Psoas muscle (tissue), 8 donors: ENCODE data around the gene GPI. TPM values are rescaled to one million over a fixed set of nuclear protein-coding genes. Genes with fewer than 3 reads are reported as not detected.
A peak's percentile ranks its signal among the peaks of the same experiment; 100 is the strongest.
"Not testable (repeated sequence)": the region's sequence is repeated elsewhere in the genome, so short reads cannot be mapped to it uniquely, and the experiment has no call there.

Experiments
- ATAC-seq, 4 donors: fragments of 200-7000 bp; cut with Tn5 transposase; one replicate each; pipeline ENCODE4 v1.9.1; 2020; ENCODE audit warnings: moderate library complexity in 3 of 4, mild to moderate bottlenecking in 2 of 4
- DNase-seq, 2 donors: peaks; one replicate each; pipeline ENCODE4 v3.0.0-alpha.2; 2020
- H3K27ac ChIP-seq: fragments of 200-600 bp; one replicate; pipeline ENCODE4 v1.8.0; 2022
- H3K27me3 ChIP-seq, 3 donors: fragments of 200-600 bp in 1 of 3; one replicate each; pipeline versions ENCODE4 v1.6.1 to v1.8.0; 2013 to 2022; ENCODE audit warnings: low read length in 2 of 3, mild to moderate bottlenecking in 2 of 3, moderate library complexity in 1 of 3; ENCODE audit not compliant: insufficient read depth in 3 of 3
- H3K36me3 ChIP-seq, 2 donors: fragments of 200-600 bp in 1 of 2; one replicate each; pipeline versions ENCODE4 v1.6.1 to v1.8.0; 2013 to 2022; ENCODE audit warnings: low read depth in 1 of 2, mild to moderate bottlenecking in 1 of 2, moderate library complexity in 1 of 2; ENCODE audit not compliant: insufficient read depth in 1 of 2
- H3K4me1 ChIP-seq: fragments of 200-600 bp; one replicate; pipeline ENCODE4 v1.8.0; 2022
- H3K4me3 ChIP-seq: fragments of 200-600 bp; one replicate; pipeline ENCODE4 v1.8.0; 2022; ENCODE audit warnings: mild to moderate bottlenecking
- H3K9me3 ChIP-seq: fragments of 200-600 bp; one replicate; pipeline ENCODE4 v1.8.0; 2022
- CTCF ChIP-seq: fragments of 200-600 bp; IDR thresholded peaks from one replicate; pipeline ENCODE4 v1.8.0; 2022; ENCODE audit warnings: antibody characterized with exemption
- WGBS, 3 donors: extraction: QIAGEN DNeasy Blood & Tissue Kit; methylation state at CpG; one replicate each; pipeline versions ENCODE4 v1.1.6 to v1.1.7; 2013; 5-methylcytosine and 5-hydroxymethylcytosine counted together
- intact Hi-C, 2 donors: fragments of 100-400 bp; cut with DNase I; formaldehyde crosslinking; loops; one replicate each; pipeline versions ENCODE4 v1.11.0 to v1.14.2; 2022
- polyA plus RNA-seq, 3 donors: library from polyadenylated mRNA; stranded (reverse); fragments of 200-250 nt; gene quantifications; one replicate each; pipeline ENCODE4 v1.2.3, GENCODE V29; 2013
- total RNA-seq, 4 donors: library from RNA; stranded (reverse); fragmentation: NEBNext Ultra II Directional in 2 of 4; extraction: Animal tissue kit (Norgen Biotek cat#: 25700) in 2 of 4; gene quantifications; one replicate each; pipeline versions ENCODE4 v1.2.1 to v1.2.4, GENCODE V29; 2021 to 2023
- donor health status: healthy with polysubstance abuse.
- donor health status: DM: no; HTN: no; CAD: no; lungs with moderate emphysema.
- donor health status: Bipolar disorder and iron deficiency.
- donor health status: healthy.
- donor health status: DM: yes; HTN: yes; CAD: no.
- donor health status: DM: no; HTN: no; CAD: no.
- donor health status: DM: no; HTN: no; CAD: no.
- donor health status: DM: yes; HTN: yes; CAD: no.

The GPI gene
- total and polyA plus RNA-seq, 7 donors = 111 to 259 (median 170) TPM

GRCh38 chr19:34386645-34387445, 21.8 kb downstream of the GPI start:
- no peak overlapping the region for H3K4me3 ChIP-seq
- intact Hi-C loops = no loop called here
- H3K9me3 ChIP-seq = no peaks in the 10 kb centered on the region
- no peak overlapping the region for H3K27ac ChIP-seq
- H3K4me1 ChIP-seq = peaks cover 4% of the 10 kb centered on the region
- no peak for ATAC-seq
- TF ChIP-seq CTCF = no peak
- no peaks in the 10 kb centered on the region for H3K27me3 ChIP-seq
- 82 to 92% (median 86%) methylated on average over 9 of the region's 9 CpGs for WGBS, 3 donors
- peaks cover 12 to 100% of the 10 kb centered on the region in 2 donors for H3K36me3 ChIP-seq
- no peak for DNase-seq

GRCh38 chr19:34387446-34387810, 22.4 kb downstream of the GPI start:
- intact Hi-C loops = no loop called here
- no peak for TF ChIP-seq CTCF
- H3K27ac ChIP-seq = no peak overlapping the region
- DNase-seq (no peak), ATAC-seq (no peak)
- peaks cover 12 to 94% of the 10 kb centered on the region in 2 donors for H3K36me3 ChIP-seq
- H3K9me3 ChIP-seq = no peaks in the 10 kb centered on the region
- H3K27me3 ChIP-seq = no peaks in the 10 kb centered on the region
- H3K4me3 ChIP-seq = no peak overlapping the region
- 76 to 84% (median 80%) methylated on average over 1 of the region's 1 CpG for WGBS, 3 donors
- H3K4me1 ChIP-seq = peaks cover 1% of the 10 kb centered on the region

GRCh38 chr19:34388745-34389144, 23.7 kb downstream of the GPI start:
- DNase-seq, H3K9me3 ChIP-seq, H3K27me3 ChIP-seq, H3K4me3 ChIP-seq, ATAC-seq, intact Hi-C loops, H3K27ac ChIP-seq: not testable (repeated sequence)
- 93 to 100% (median 98%) methylated on average over 2 of the region's 2 CpGs for WGBS, 3 donors
- Histone ChIP-seq H3K4me1 (peaks cover 12% of the 10 kb centered on the region), H3K36me3 (peaks cover 9 to 89% of the 10 kb centered on the region in 2 donors)

- no peak for TF ChIP-seq CTCF
- H3K4me1 ChIP-seq = peaks cover 12% of the 10 kb centered on the region
Observed at GRCh38 chr19:34391813-34392212, 26.8 kb downstream of the GPI start.

GRCh38 chr19:34393031-34393430, 28.0 kb downstream of the GPI start:
- Histone ChIP-seq H3K27ac (peak overlapping the region; percentile 58), H3K36me3 (peaks cover 0 to 87% of the 10 kb centered on the region in 2 donors), H3K27me3 (no peaks in the 10 kb centered on the region), H3K4me1 (peaks cover 12% of the 10 kb centered on the region), H3K4me3 (no peak overlapping the region), H3K9me3 (no peaks in the 10 kb centered on the region)
- peak; percentile 20 to 31 (median 28) for ATAC-seq
- WGBS, 3 donors = 32 to 61% (median 45%) methylated on average over 11 of the region's 11 CpGs
- no peak for TF ChIP-seq CTCF
- intact Hi-C loops = no loop called here
- DNase-seq = no peak

More at GRCh38 chr19:34391813-34392212, 26.8 kb downstream of the GPI start:
- Histone ChIP-seq H3K36me3 (peaks cover 5 to 87% of the 10 kb centered on the region in 2 donors), H3K27ac (no peak overlapping the region), H3K27me3 (no peaks in the 10 kb centered on the region), H3K4me3 (no peak overlapping the region), H3K9me3 (no peaks in the 10 kb centered on the region)
- intact Hi-C loops = no loop called here
- DNase-seq (no peak), ATAC-seq (peak in 1 of 4 donors; percentile 13)
